Adrenal gland (tissue), 5 donors: Measurements from ENCODE around the gene SYT10.

ENCODE experiments used
- CTCF ChIP-seq, 6 experiments: fragments of 450-650 bp in 4 of 6; fragments of 200-600 bp in 2 of 6; sonication (generic) in 1 of 6; IDR thresholded peaks; 1 replicate in 5 of 6; 2 replicates in 1 of 6; pipeline versions ENCODE4 v1.5.1 to v1.8.0; 2016 to 2021; ENCODE audit warnings: antibody characterized with exemption in 6 of 6, mild to moderate bottlenecking in 2 of 6, moderate library complexity in 1 of 6
- POLR2A ChIP-seq, 2 donors: fragments of 450-650 bp; IDR thresholded peaks; one replicate each; pipeline ENCODE4 v1.6.1; 2017; ENCODE audit warnings: antibody characterized with exemption in 2 of 2, mild to moderate bottlenecking in 2 of 2, moderate library complexity in 1 of 2
- donor health status: DM: no; HTN: no; CAD: no.

- no peak for TF ChIP-seq CTCF (IDR thresholded peaks at IDR 0.05)
- no peak for TF ChIP-seq POLR2A (IDR thresholded peaks at IDR 0.05)
Observed at GRCh38 chr12:33486058-33486457, 46.4 kb upstream of the SYT10 start.
